ENCODE measurements around the gene ZFAND3.

- no peak for TF ChIP-seq CTCF (IDR thresholded peaks at IDR 0.05)
- no peak for TF ChIP-seq POLR2AphosphoS5 (IDR thresholded peaks at IDR 0.05)
- TF ChIP-seq POLR2A (IDR thresholded peaks at IDR 0.05): no peak
- TF ChIP-seq EP300 (IDR thresholded peaks at IDR 0.05): no peak
Observed at GRCh38 chr6:38045701-38046305, 226.3 kb downstream of the ZFAND3 start.
